Esophagus mucosa (tissue), 1 donor: ENCODE data around the gene HOXB13. TPM values are rescaled to one million over a fixed set of nuclear protein-coding genes. Genes with fewer than 3 reads are reported as not detected.

ENCODE experiments used
- ATAC-seq: fragments of 200-7000 bp; cut with Tn5 transposase; one replicate; pipeline ENCODE4 v1.9.1; 2020
- total RNA-seq: library from RNA; stranded (reverse); gene quantifications from one replicate; pipeline ENCODE4 v1.2.4, GENCODE V29; 2023
- donor health status: DM: yes; HTN: yes; CAD: no.

Gene HOXB13
- total RNA-seq = not detected

- no peak for ATAC-seq
These were observed at the start of gene HOXB13 for GRCh38 chr17:48728232-48729231. HOXB13 (minus strand) TSS chr17:48728750; CDS start chr17:48728593, 157 bp downstream.

- ATAC-seq = no peak
These were observed 48.1 kb upstream of the HOXB13 start for GRCh38 chr17:48776602-48777001.

GRCh38 chr17:48773245-48773644, 44.7 kb upstream of the HOXB13 start:
- ATAC-seq = no peak

- no peak for ATAC-seq
These were observed 42.4 kb upstream of the HOXB13 start for GRCh38 chr17:48770954-48771353.

GRCh38 chr17:48769009-48769675, 40.6 kb upstream of the HOXB13 start:
- no peak for ATAC-seq

GRCh38 chr17:48767263-48767774, 38.8 kb upstream of the HOXB13 start:
- no peak for ATAC-seq

GRCh38 chr17:48761114-48761513, 32.6 kb upstream of the HOXB13 start:
- ATAC-seq = no peak

GRCh38 chr17:48760411-48760810, 31.9 kb upstream of the HOXB13 start:
- ATAC-seq = no peak

- no peak for ATAC-seq
These were observed 30.7 kb upstream of the HOXB13 start for GRCh38 chr17:48759288-48759687.

- ATAC-seq = no peak
These were observed 29.0 kb upstream of the HOXB13 start for GRCh38 chr17:48757524-48757961.

GRCh38 chr17:48756830-48757251, 28.3 kb upstream of the HOXB13 start:
- ATAC-seq = no peak

GRCh38 chr17:48755356-48755755, 26.8 kb upstream of the HOXB13 start:
- no peak for ATAC-seq

- no peak for ATAC-seq
These were observed 26.1 kb upstream of the HOXB13 start for GRCh38 chr17:48754500-48755261.

- no peak for ATAC-seq
These were observed 25.4 kb upstream of the HOXB13 start for GRCh38 chr17:48753794-48754499.

- ATAC-seq = no peak
These were observed 24.1 kb upstream of the HOXB13 start for GRCh38 chr17:48752399-48753288.

GRCh38 chr17:48751733-48752398, 23.3 kb upstream of the HOXB13 start:
- no peak for ATAC-seq

GRCh38 chr17:48751172-48751571, 22.6 kb upstream of the HOXB13 start:
- no peak for ATAC-seq

- no peak for ATAC-seq
These were observed 21.3 kb upstream of the HOXB13 start for GRCh38 chr17:48749621-48750553.
